GM18519 (cell line): ENCODE results near the gene YAF2.

ENCODE experiments used
- ATAC-seq: cut with Tn5 transposase; IDR thresholded peaks from one replicate; pipeline ENCODE4 v1.9.1; 2021; ENCODE audit warnings: mild to moderate bottlenecking, moderate library complexity; ENCODE audit not compliant: unreplicated experiment, low FRiP score

Gene YAF2

GRCh38 chr12:42161529-42161928, 76.5 kb downstream of the YAF2 start:
- ATAC-seq: no peak

GRCh38 chr12:42156232-42156631, 81.8 kb downstream of the YAF2 start:
- ATAC-seq: no peak

- ATAC-seq: no peak
Observed at GRCh38 chr12:42145552-42146215, 92.4 kb downstream of the YAF2 start.

GRCh38 chr12:42145197-42145549, 92.9 kb downstream of the YAF2 start:
- no peak for ATAC-seq

GRCh38 chr12:42144408-42145196, 93.4 kb downstream of the YAF2 start, which contains the start of gene GXYLT1:
TSS of gene GXYLT1 (minus strand) at chr12:42144874. CDS start at chr12:42144646, 228 bp downstream.
- ATAC-seq: peak; percentile 91

- peak; percentile 11 for ATAC-seq
Observed at GRCh38 chr12:42144158-42144407, 94.0 kb downstream of the YAF2 start.

- no peak for ATAC-seq
Observed at GRCh38 chr12:42143452-42144157, 94.4 kb downstream of the YAF2 start.

- no peak for ATAC-seq
Observed at GRCh38 chr12:42141981-42142606, 96.0 kb downstream of the YAF2 start.

GRCh38 chr12:42140901-42141300, 97.1 kb downstream of the YAF2 start:
- no peak for ATAC-seq

- ATAC-seq: no peak
Observed at GRCh38 chr12:42135259-42135814, 102.7 kb downstream of the YAF2 start.

GRCh38 chr12:42130672-42131402, 107.2 kb downstream of the YAF2 start:
- no peak for ATAC-seq

- ATAC-seq: no peak
Observed at GRCh38 chr12:42129595-42130204, 108.3 kb downstream of the YAF2 start.

- no peak for ATAC-seq
Observed at GRCh38 chr12:42128888-42129287, 109.2 kb downstream of the YAF2 start.

- ATAC-seq: no peak
Observed at GRCh38 chr12:42128327-42128726, 109.7 kb downstream of the YAF2 start.

- ATAC-seq: no peak
Observed at GRCh38 chr12:42126963-42127362, 111.1 kb downstream of the YAF2 start.

- no peak for ATAC-seq
Observed at GRCh38 chr12:42125388-42125767, 112.7 kb downstream of the YAF2 start.

GRCh38 chr12:42124764-42125387, 113.2 kb downstream of the YAF2 start:
- ATAC-seq: no peak

- no peak for ATAC-seq
Observed at GRCh38 chr12:42119085-42119633, 118.9 kb downstream of the YAF2 start.
